Activated CD4-positive, alpha-beta T cell treated with anti-CD3 and anti-CD28 coated beads for 1 hour (primary cell): ENCODE measurements around the gene MAZ.
"Not testable (repeated sequence)": the region's sequence is repeated elsewhere in the genome, so short reads cannot be mapped to it uniquely, and the experiment has no call there.

Source experiments
- DNase-seq: peaks from one replicate; pipeline ENCODE4 v3.0.0-alpha.2; 2020

Gene MAZ

GRCh38 chr16:29825145-29826044 lies 19.1 kb downstream of the MAZ start:
- no peak for DNase-seq

- DNase-seq, result no peak
These were observed 20.0 kb downstream of the MAZ start for GRCh38 chr16:29826342-29826695.

- no peak for DNase-seq
These were observed 24.4 kb downstream of the MAZ start for GRCh38 chr16:29830774-29831173.

GRCh38 chr16:29831490-29831889 lies 25.2 kb downstream of the MAZ start:
- no peak for DNase-seq

- DNase-seq, result not testable (repeated sequence)
These were observed 26.9 kb downstream of the MAZ start for GRCh38 chr16:29833219-29833618.

GRCh38 chr16:29834079-29834478 lies 27.8 kb downstream of the MAZ start:
- no peak for DNase-seq

GRCh38 chr16:29835926-29836325 lies 29.6 kb downstream of the MAZ start:
- DNase-seq, result no peak

GRCh38 chr16:29836623-29837022 lies 30.3 kb downstream of the MAZ start:
- DNase-seq, result no peak

GRCh38 chr16:29837841-29838240 lies 31.5 kb downstream of the MAZ start:
- no peak for DNase-seq

GRCh38 chr16:29839822-29840221 lies 33.5 kb downstream of the MAZ start:
- no peak for DNase-seq

GRCh38 chr16:29840240-29840639 lies 33.9 kb downstream of the MAZ start:
- DNase-seq, result no peak

GRCh38 chr16:29841631-29842030 lies 35.3 kb downstream of the MAZ start:
- DNase-seq, result no peak

GRCh38 chr16:29842732-29843346 lies 36.5 kb downstream of the MAZ start:
- no peak for DNase-seq

- no peak for DNase-seq
These were observed 37.6 kb downstream of the MAZ start for GRCh38 chr16:29843931-29844330.

- DNase-seq, result no peak
These were observed 38.4 kb downstream of the MAZ start for GRCh38 chr16:29844575-29845331.

- DNase-seq, result no peak
These were observed 39.3 kb downstream of the MAZ start for GRCh38 chr16:29845656-29846055.

- DNase-seq, result peak; percentile 76
These were observed 42.3 kb downstream of the MAZ start for GRCh38 chr16:29848420-29849297.

- DNase-seq, result no peak
These were observed 43.2 kb downstream of the MAZ start for GRCh38 chr16:29849505-29849904.

- no peak for DNase-seq
These were observed 44.7 kb downstream of the MAZ start for GRCh38 chr16:29850998-29851397.

- DNase-seq, result no peak
These were observed 46.3 kb downstream of the MAZ start for GRCh38 chr16:29852654-29853053.

GRCh38 chr16:29854520-29855100 lies 48.3 kb downstream of the MAZ start:
- DNase-seq, result no peak

- no peak for DNase-seq
These were observed 50.9 kb downstream of the MAZ start for GRCh38 chr16:29857133-29857760.
